Natural killer cell treated with Interleukin-12 subunit alpha and Interleukin-12 subunit beta and Interleukin-15 and Interleukin-18, amount 100 ng/mL, for 72 hours (primary cell): ENCODE results near the gene IL22. TPM values are rescaled to one million over a fixed set of nuclear protein-coding genes. Genes with fewer than 3 reads are reported as not detected.
A peak's percentile ranks its signal among the peaks of the same experiment; 100 is the strongest.

Source experiments
- ATAC-seq, 2 donors: fragments of 150-1000 bp; cut with Tn5 transposase in 1 of 2; sonication (Bioruptor Pico), chemical (Tn5 transposase) in 1 of 2; 2 replicates each; pipeline ENCODE4 v1.10.0; 2021
- DNase-seq: peaks from one replicate; pipeline ENCODE4 v3.0.0; 2022; ENCODE audit warnings: low spot score
- H3K27ac Mint-ChIP-seq, 2 donors: 1 replicate in 1 of 2; 2 replicates in 1 of 2; pipeline ENCODE4 v1.8.0; 2022; ENCODE audit warnings: mixed read lengths in 2 of 2, mild to moderate bottlenecking in 1 of 2, moderate library complexity in 1 of 2
- H3K27me3 Mint-ChIP-seq, 2 donors: 1 replicate in 1 of 2; 2 replicates in 1 of 2; pipeline ENCODE4 v1.8.0; 2022; ENCODE audit warnings: mixed read lengths in 2 of 2
- H3K36me3 Mint-ChIP-seq: one replicate; pipeline ENCODE4 v1.8.0; 2022; ENCODE audit warnings: mixed read lengths
- H3K4me1 Mint-ChIP-seq, 2 donors: 1 replicate in 1 of 2; 2 replicates in 1 of 2; pipeline ENCODE4 v1.8.0; 2022; ENCODE audit warnings: low read depth in 2 of 2, mixed read lengths in 2 of 2, mild to moderate bottlenecking in 1 of 2
- H3K4me3 Mint-ChIP-seq: one replicate; pipeline ENCODE4 v1.8.0; 2022; ENCODE audit warnings: mixed read lengths
- H3K9me3 Mint-ChIP-seq: 2 replicates; pipeline ENCODE4 v1.8.0; 2022; ENCODE audit warnings: mixed read lengths
- total RNA-seq, 2 donors: library from RNA; stranded (reverse); gene quantifications; one replicate each; pipeline ENCODE4 v1.2.3, GENCODE V29; 2022

IL22 gene
- total RNA-seq = 1 to 10 TPM; 1.0 to 3.4 TPM

- Mint-ChIP-seq H3K4me1 (peaks cover 0 to 3% of the 10 kb centered on the region in 2 donors), H3K27ac (no peak within 1 kb of the TSS), H3K27me3 (peaks cover 21 to 41% of the 10 kb centered on the region in 2 donors), H3K36me3 (no peaks in the 10 kb centered on the region), H3K9me3 (no peaks in the 10 kb centered on the region), H3K4me3 (no peak within 1 kb of the TSS)
- ATAC-seq = no peak
- DNase-seq = no peak
Observed at GRCh38 chr12:68253504-68253903, at the start of gene IL22. TSS of gene IL22 (minus strand) at chr12:68253604. CDS start at chr12:68253448, 156 bp downstream.

GRCh38 chr12:68297929-68298328 is 44.5 kb upstream of the IL22 start:
- Mint-ChIP-seq H3K36me3 (peaks cover 49% of the 10 kb centered on the region), H3K4me1 (peaks cover 9 to 28% of the 10 kb centered on the region in 2 donors)

GRCh38 chr12:68294251-68294650 is 40.8 kb upstream of the IL22 start:
- Mint-ChIP-seq H3K9me3 (no peaks in the 10 kb centered on the region), H3K27me3 (no peaks in the 10 kb centered on the region), H3K27ac (no peak overlapping the region), H3K4me1 (peaks cover 8 to 16% of the 10 kb centered on the region in 2 donors), H3K4me3 (no peak overlapping the region), H3K36me3 (peaks cover 15% of the 10 kb centered on the region)
- ATAC-seq (no peak), DNase-seq (no peak)

More at GRCh38 chr12:68297929-68298328, 44.5 kb upstream of the IL22 start:
- H3K4me3 Mint-ChIP-seq = no peak overlapping the region
- H3K27ac Mint-ChIP-seq = no peak overlapping the region
- DNase-seq (no peak), ATAC-seq (no peak)
- H3K9me3 Mint-ChIP-seq = no peaks in the 10 kb centered on the region
- no peaks in the 10 kb centered on the region for H3K27me3 Mint-ChIP-seq

- peaks cover 8 to 16% of the 10 kb centered on the region in 2 donors for H3K4me1 Mint-ChIP-seq
- H3K4me3 Mint-ChIP-seq = no peak overlapping the region
- H3K36me3 Mint-ChIP-seq = peaks cover 7% of the 10 kb centered on the region
- no peak overlapping the region for H3K27ac Mint-ChIP-seq
- DNase-seq (no peak), ATAC-seq (no peak)
- no peaks in the 10 kb centered on the region for H3K9me3 Mint-ChIP-seq
- H3K27me3 Mint-ChIP-seq = no peaks in the 10 kb centered on the region
Observed at GRCh38 chr12:68293347-68293746, 39.9 kb upstream of the IL22 start.

GRCh38 chr12:68292151-68292943 is 38.9 kb upstream of the IL22 start:
- Mint-ChIP-seq H3K36me3 (peaks cover 5% of the 10 kb centered on the region), H3K27me3 (no peaks in the 10 kb centered on the region), H3K9me3 (no peaks in the 10 kb centered on the region), H3K4me1 (peaks cover 10 to 23% of the 10 kb centered on the region in 2 donors), H3K4me3 (no peak overlapping the region), H3K27ac (no peak overlapping the region)
- ATAC-seq (no peak), DNase-seq (no peak)

- no peaks in the 10 kb centered on the region for H3K27me3 Mint-ChIP-seq
Observed at GRCh38 chr12:68291396-68292036, 38.1 kb upstream of the IL22 start.

GRCh38 chr12:68290126-68290525 is 36.7 kb upstream of the IL22 start:
- ATAC-seq (peak; percentile 74 to 98), DNase-seq (no peak)
- Mint-ChIP-seq H3K36me3 (no peaks in the 10 kb centered on the region), H3K27ac (peak overlapping the region; percentile 43 to 67), H3K9me3 (no peaks in the 10 kb centered on the region), H3K4me1 (peaks cover 7 to 23% of the 10 kb centered on the region in 2 donors), H3K4me3 (peak overlapping the region; percentile 66), H3K27me3 (no peaks in the 10 kb centered on the region)

More at GRCh38 chr12:68291396-68292036, 38.1 kb upstream of the IL22 start:
- H3K27ac Mint-ChIP-seq = peak overlapping the region in 1 of 2 donors; percentile 67
- DNase-seq = no peak
- no peak overlapping the region for H3K4me3 Mint-ChIP-seq
- no peaks in the 10 kb centered on the region for H3K36me3 Mint-ChIP-seq
- ATAC-seq = no peak
- peaks cover 7 to 23% of the 10 kb centered on the region in 2 donors for H3K4me1 Mint-ChIP-seq
- H3K9me3 Mint-ChIP-seq = no peaks in the 10 kb centered on the region

- Mint-ChIP-seq H3K27ac (no peak overlapping the region), H3K9me3 (no peaks in the 10 kb centered on the region), H3K4me3 (no peak overlapping the region), H3K27me3 (no peaks in the 10 kb centered on the region), H3K36me3 (no peaks in the 10 kb centered on the region), H3K4me1 (peaks cover 7 to 23% of the 10 kb centered on the region in 2 donors)
- no peak for ATAC-seq
- no peak for DNase-seq
Observed at GRCh38 chr12:68287106-68287505, 33.7 kb upstream of the IL22 start.

GRCh38 chr12:68286396-68286795 is 33.0 kb upstream of the IL22 start:
- no peak for ATAC-seq
- Mint-ChIP-seq H3K9me3 (no peaks in the 10 kb centered on the region), H3K27ac (no peak overlapping the region), H3K36me3 (no peaks in the 10 kb centered on the region), H3K27me3 (no peaks in the 10 kb centered on the region), H3K4me3 (no peak overlapping the region), H3K4me1 (peaks cover 7 to 23% of the 10 kb centered on the region in 2 donors)
- no peak for DNase-seq

- Mint-ChIP-seq H3K4me1 (peaks cover 7 to 20% of the 10 kb centered on the region in 2 donors), H3K4me3 (no peak overlapping the region), H3K9me3 (no peaks in the 10 kb centered on the region), H3K27me3 (no peaks in the 10 kb centered on the region), H3K27ac (no peak overlapping the region), H3K36me3 (no peaks in the 10 kb centered on the region)
- DNase-seq = no peak
- ATAC-seq = no peak
Observed at GRCh38 chr12:68285541-68285940, 32.1 kb upstream of the IL22 start.

- ATAC-seq (no peak), DNase-seq (no peak)
- Mint-ChIP-seq H3K4me3 (no peak overlapping the region), H3K9me3 (no peaks in the 10 kb centered on the region), H3K27ac (peak overlapping the region; percentile 21 to 28), H3K4me1 (peaks cover 11 to 27% of the 10 kb centered on the region in 2 donors), H3K36me3 (no peaks in the 10 kb centered on the region), H3K27me3 (no peaks in the 10 kb centered on the region)
Observed at GRCh38 chr12:68281322-68282077, 28.1 kb upstream of the IL22 start.

- ATAC-seq (no peak), DNase-seq (no peak)
- H3K27me3 Mint-ChIP-seq = no peaks in the 10 kb centered on the region
- H3K9me3 Mint-ChIP-seq = no peaks in the 10 kb centered on the region
- no peak overlapping the region for H3K4me3 Mint-ChIP-seq
- no peak overlapping the region for H3K27ac Mint-ChIP-seq
- H3K36me3 Mint-ChIP-seq = no peaks in the 10 kb centered on the region
- H3K4me1 Mint-ChIP-seq = peaks cover 16 to 33% of the 10 kb centered on the region in 2 donors
Observed at GRCh38 chr12:68280240-68280639, 26.8 kb upstream of the IL22 start.

GRCh38 chr12:68279227-68280054 is 26.0 kb upstream of the IL22 start:
- Mint-ChIP-seq H3K4me3 (peak overlapping the region; percentile 4), H3K27ac (peak overlapping the region in 1 of 2 donors; percentile 51), H3K4me1 (peaks cover 16 to 33% of the 10 kb centered on the region in 2 donors), H3K36me3 (no peaks in the 10 kb centered on the region), H3K9me3 (no peaks in the 10 kb centered on the region), H3K27me3 (no peaks in the 10 kb centered on the region)
- DNase-seq (no peak), ATAC-seq (peak in 1 of 2 donors; percentile 49)
